ENCODE data around the gene CYP1A1. TPM values are rescaled to one million over a fixed set of nuclear protein-coding genes. Genes with fewer than 3 reads are reported as not detected.

The CYP1A1 gene
- total and polyA plus RNA-seq, 9 of the 15 experiments (the other 6 are each of a cell fraction or from before 2014, with no cell fraction given), result 0.04 to 0.13 (median 0.05) TPM; not detected in 5

DNA sequence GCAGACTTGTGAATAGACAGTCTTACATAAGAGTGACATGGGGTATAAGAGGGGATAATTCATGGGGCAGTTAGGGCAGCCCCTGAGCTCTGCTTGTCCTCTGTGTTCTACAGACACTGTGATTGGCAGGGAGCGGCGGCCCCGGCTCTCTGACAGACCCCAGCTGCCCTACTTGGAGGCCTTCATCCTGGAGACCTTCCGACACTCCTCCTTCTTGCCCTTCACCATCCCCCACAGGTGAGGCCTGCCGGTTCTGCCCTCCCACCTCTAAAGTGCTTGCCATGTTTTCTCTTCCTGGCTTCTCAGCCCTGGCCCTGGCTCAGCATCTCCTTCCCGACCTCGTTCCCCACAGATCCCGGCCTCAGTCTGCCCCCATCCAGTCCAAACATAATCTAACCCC is 26.7 kb upstream of the CYP1A1 start:
- intact Hi-C loops (cut with micrococcal nuclease) (no loop called here), in situ Hi-C loops (cut with MboI) (no loop called here)
- H3K27me3 ChIP-seq (ENCODE audit: control insufficient read depth in 2 of 2, insufficient read depth in 2 of 2, low read length in 2 of 2), result peaks cover 37 to 80% of the 10 kb centered on the region in 2 experiments
- H3K36me3 ChIP-seq (ENCODE audit: control insufficient read depth, insufficient read depth, low read length), result no peaks in the 10 kb centered on the region
- BruUV-seq (replicated peaks), result no TSS peak
- no peak for DNase-seq (ENCODE audit: extremely low read depth in 1 of 4, low spot score in 3 of 4)
- no peak overlapping the region for H3K27ac ChIP-seq (ENCODE audit: extremely low read depth, low read depth, low read length)
- no peak for FAIRE-seq
- no peak for ATAC-seq
- H3K4me2 ChIP-seq (ENCODE audit: insufficient read depth, low read length), result no peak overlapping the region
- no peaks in the 10 kb centered on the region; the same call in 1 of the 2 replicates for H4K20me1 ChIP-seq (replicated peaks; ENCODE audit: control insufficient read depth, insufficient read depth, low read length)
- 0% methylated on average over 8 of the region's 8 CpGs for WGBS (ENCODE audit: insufficient coverage, low coverage, missing lambda C conversion rate)
- H3K9me3 ChIP-seq (replicated peaks; ENCODE audit: control insufficient read depth, insufficient read depth, low read depth, low read length), result no peaks in the 10 kb centered on the region
- POLR2A ChIA-PET, result interaction anchor here (0.6 to 0.8 kb wide), 2 partner anchors 123 to 230 kb away, joined by 3 to 4 read pairs; no protein-coding TSS in a partner anchor
- CTCF ChIA-PET (ENCODE audit: low intra/inter-chr PET ratio), result no interaction called here
- no peaks in the 10 kb centered on the region for H3K4me1 ChIP-seq (replicated peaks in 1 of 2; ENCODE audit: control insufficient read depth in 2 of 2, insufficient read depth in 2 of 2, low read length in 2 of 2)
- no peak overlapping the region for H3K9ac ChIP-seq (ENCODE audit: insufficient read depth in 1 of 2, low read depth in 2 of 2, low read length in 2 of 2)
- no peaks in the 10 kb centered on the region for H3K79me2 ChIP-seq (ENCODE audit: control insufficient read depth, insufficient read depth, low read length)
- TF ChIP-seq, protein P1, sequence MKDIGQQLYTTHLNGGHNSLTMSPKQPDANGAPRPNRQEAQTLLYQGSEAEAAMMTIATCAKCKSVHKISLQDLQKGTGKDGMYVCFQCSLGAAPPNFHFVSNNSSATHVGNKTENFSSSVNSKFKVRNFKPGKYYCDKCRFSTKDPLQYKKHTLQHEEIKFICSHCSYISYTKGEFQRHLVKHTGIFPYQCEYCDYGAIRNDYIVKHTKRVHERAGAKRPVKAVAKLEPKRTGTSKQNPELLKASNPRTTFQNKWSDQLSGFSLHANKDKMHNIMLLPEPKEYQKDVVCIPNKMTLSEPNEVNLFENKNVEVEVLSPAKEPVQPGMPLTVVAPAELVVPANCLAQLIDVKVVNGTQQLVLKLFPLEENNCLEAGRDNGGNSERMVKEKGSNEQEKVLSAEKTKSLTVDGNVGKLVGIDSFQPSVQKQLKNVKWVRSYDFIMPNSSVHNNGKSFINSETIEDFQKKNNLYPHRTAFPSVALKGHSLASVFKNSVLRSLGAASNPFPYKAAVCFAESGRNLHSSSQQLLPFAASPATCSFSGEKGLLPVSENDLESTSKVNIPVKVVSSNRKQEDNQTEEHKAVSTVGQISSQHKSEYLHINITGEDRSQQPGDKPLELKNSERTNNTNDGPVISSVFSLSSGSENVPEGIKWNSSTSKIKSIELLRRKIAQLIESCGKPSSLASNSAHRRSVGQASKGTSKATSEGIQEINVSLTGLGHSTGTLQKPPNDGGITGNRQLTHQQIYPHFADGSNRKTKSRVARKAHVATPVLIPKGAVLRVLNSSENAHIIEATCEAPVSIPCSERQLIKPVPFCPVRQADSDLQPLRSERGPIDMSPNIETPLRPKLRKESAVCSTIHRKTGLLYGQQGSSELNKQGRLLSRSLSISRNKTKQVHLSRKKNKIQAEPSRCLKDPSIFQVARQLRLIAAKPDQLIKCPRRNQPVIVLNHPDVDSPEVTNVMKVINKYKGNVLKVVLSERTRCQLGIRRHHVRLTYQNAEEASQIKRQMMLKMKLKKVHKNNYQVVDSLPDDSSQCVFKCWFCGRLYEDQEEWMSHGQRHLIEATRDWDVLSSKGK (CRISPR knock-in tag; IDR thresholded peaks at IDR 0.05), result no peak
- TF ChIP-seq SNIP1 (IDR thresholded peaks at IDR 0.05; ENCODE audit: low read depth) (no peak), KLF13 (tag; IDR thresholded peaks at IDR 0.05; ENCODE audit: borderline replicate concordance, low read depth) (no peak), ZNF121 (CRISPR knock-in tag; conservative IDR thresholded peaks at IDR 0.05) (no peak), ZNF175 (CRISPR knock-in tag; IDR thresholded peaks at IDR 0.05; ENCODE audit: low read depth) (no peak), KLF16 (IDR thresholded peaks at IDR 0.05) (no peak), ETV6 (IDR thresholded peaks at IDR 0.05; ENCODE audit: borderline replicate concordance in 1 of 2, low read depth in 2 of 2, low read length in 1 of 2) (no peak), ETV6 (CRISPR knock-in tag; IDR thresholded peaks at IDR 0.05; ENCODE audit: borderline replicate concordance) (no peak), MBD2 (IDR thresholded peaks at IDR 0.05; ENCODE audit: borderline replicate concordance, low read depth) (no peak), MCM7 (IDR thresholded peaks at IDR 0.05) (no peak), CCAR2 (IDR thresholded peaks at IDR 0.05; ENCODE audit: low read depth, low read length) (no peak), ZC3H11A (IDR thresholded peaks at IDR 0.05; ENCODE audit: low read depth, low read length) (no peak), TEAD2 (tag; IDR thresholded peaks at IDR 0.05) (no peak)
- TF ChIP-seq, protein P2, sequence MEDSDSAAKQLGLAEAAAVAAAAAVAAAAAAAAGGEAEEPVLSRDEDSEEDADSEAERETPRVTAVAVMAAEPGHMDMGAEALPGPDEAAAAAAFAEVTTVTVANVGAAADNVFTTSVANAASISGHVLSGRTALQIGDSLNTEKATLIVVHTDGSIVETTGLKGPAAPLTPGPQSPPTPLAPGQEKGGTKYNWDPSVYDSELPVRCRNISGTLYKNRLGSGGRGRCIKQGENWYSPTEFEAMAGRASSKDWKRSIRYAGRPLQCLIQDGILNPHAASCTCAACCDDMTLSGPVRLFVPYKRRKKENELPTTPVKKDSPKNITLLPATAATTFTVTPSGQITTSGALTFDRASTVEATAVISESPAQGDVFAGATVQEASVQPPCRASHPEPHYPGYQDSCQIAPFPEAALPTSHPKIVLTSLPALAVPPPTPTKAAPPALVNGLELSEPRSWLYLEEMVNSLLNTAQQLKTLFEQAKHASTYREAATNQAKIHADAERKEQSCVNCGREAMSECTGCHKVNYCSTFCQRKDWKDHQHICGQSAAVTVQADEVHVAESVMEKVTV (CRISPR knock-in tag; IDR thresholded peaks at IDR 0.05), result no peak
- TF ChIP-seq, protein P3, sequence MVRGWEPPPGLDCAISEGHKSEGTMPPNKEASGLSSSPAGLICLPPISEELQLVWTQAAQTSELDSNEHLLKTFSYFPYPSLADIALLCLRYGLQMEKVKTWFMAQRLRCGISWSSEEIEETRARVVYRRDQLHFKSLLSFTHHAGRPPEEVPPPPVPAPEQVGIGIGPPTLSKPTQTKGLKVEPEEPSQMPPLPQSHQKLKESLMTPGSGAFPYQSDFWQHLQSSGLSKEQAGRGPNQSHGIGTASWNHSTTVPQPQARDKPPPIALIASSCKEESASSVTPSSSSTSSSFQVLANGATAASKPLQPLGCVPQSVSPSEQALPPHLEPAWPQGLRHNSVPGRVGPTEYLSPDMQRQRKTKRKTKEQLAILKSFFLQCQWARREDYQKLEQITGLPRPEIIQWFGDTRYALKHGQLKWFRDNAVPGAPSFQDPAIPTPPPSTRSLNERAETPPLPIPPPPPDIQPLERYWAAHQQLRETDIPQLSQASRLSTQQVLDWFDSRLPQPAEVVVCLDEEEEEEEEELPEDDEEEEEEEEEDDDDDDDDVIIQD (CRISPR knock-in tag; IDR thresholded peaks at IDR 0.05), result no peak
- no peak overlapping the region for H2AFZ ChIP-seq (ENCODE audit: low read depth, low read length)
- no peaks in the 10 kb centered on the region for H3K9me1 ChIP-seq (ENCODE audit: control insufficient read depth, insufficient read depth, low read length)
- H3K4me3 ChIP-seq, result no peak overlapping the region
